Measurements from ENCODE around the gene B4GALNT1. TPM values are rescaled to one million over a fixed set of nuclear protein-coding genes. Genes with fewer than 3 reads are reported as not detected.

B4GALNT1 gene
- total and polyA plus RNA-seq, 10 of the 15 experiments (the other 5 are each of a cell fraction or from before 2014, with no cell fraction given): 0.01 to 0.38 (median 0.14) TPM; not detected in 3

DNA sequence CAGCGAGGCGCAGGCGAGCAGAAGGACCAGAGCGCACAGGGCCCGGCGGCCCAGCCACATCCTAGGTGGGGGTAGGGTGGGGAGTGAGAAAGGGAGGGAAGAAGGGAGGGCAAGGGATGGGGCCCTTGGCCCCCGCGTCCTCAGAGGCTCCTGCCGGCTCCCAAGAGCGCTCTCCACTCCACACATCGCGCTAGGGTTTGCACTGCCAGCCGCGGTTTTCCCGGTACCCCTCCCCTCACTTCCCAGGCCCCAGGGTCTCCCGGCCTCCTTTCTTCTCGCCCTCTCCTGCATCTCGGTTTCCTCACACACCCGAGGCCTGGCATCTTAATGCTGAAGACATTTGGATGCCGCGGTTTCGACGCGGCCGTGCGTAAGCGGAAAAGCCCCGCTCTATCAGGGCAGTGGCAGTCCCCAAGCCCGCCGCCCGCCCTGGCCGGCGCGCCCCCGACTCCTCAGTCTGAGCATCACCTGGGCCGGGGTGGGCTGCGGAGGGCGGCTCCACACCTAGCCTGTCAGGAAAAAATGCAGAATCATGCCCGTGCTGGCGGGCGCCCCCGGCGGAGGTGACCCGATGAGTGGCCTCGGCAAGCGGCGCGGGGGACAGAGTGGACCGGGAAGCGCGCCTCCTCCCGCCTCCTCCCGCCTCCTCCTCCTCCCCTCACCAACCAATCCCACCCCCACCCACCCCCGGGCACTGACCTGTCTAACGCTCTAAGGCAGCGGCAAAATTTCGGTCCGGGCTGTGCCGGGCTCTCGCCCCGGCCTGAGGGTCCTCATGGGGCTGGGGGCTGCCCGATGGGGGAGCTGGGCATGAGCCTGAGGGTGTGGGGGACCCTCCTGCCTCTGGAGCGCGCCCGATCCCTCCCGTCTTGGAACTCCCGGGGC, 686 bp downstream of the B4GALNT1 start (continued):
- TF ChIP-seq EP300 (IDR thresholded peaks at IDR 0.05; ENCODE audit: borderline replicate concordance in 1 of 2, control insufficient read depth in 1 of 2, low read depth in 2 of 2, low read length in 2 of 2) (no peak), PAX8 (IDR thresholded peaks at IDR 0.05) (no peak), SREBF2 (IDR thresholded peaks at IDR 0.05; ENCODE audit: low read length) (no peak), MTA3 (IDR thresholded peaks at IDR 0.05; ENCODE audit: borderline replicate concordance, low read length) (no peak)
- TF ChIP-seq, protein P1, sequence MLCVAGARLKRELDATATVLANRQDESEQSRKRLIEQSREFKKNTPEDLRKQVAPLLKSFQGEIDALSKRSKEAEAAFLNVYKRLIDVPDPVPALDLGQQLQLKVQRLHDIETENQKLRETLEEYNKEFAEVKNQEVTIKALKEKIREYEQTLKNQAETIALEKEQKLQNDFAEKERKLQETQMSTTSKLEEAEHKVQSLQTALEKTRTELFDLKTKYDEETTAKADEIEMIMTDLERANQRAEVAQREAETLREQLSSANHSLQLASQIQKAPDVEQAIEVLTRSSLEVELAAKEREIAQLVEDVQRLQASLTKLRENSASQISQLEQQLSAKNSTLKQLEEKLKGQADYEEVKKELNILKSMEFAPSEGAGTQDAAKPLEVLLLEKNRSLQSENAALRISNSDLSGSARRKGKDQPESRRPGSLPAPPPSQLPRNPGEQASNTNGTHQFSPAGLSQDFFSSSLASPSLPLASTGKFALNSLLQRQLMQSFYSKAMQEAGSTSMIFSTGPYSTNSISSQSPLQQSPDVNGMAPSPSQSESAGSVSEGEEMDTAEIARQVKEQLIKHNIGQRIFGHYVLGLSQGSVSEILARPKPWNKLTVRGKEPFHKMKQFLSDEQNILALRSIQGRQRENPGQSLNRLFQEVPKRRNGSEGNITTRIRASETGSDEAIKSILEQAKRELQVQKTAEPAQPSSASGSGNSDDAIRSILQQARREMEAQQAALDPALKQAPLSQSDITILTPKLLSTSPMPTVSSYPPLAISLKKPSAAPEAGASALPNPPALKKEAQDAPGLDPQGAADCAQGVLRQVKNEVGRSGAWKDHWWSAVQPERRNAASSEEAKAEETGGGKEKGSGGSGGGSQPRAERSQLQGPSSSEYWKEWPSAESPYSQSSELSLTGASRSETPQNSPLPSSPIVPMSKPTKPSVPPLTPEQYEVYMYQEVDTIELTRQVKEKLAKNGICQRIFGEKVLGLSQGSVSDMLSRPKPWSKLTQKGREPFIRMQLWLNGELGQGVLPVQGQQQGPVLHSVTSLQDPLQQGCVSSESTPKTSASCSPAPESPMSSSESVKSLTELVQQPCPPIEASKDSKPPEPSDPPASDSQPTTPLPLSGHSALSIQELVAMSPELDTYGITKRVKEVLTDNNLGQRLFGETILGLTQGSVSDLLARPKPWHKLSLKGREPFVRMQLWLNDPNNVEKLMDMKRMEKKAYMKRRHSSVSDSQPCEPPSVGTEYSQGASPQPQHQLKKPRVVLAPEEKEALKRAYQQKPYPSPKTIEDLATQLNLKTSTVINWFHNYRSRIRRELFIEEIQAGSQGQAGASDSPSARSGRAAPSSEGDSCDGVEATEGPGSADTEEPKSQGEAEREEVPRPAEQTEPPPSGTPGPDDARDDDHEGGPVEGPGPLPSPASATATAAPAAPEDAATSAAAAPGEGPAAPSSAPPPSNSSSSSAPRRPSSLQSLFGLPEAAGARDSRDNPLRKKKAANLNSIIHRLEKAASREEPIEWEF (IDR thresholded peaks at IDR 0.05; ENCODE audit: insufficient replicate concordance, low read depth, low read length): no peak
- TF ChIP-seq, protein P2, sequence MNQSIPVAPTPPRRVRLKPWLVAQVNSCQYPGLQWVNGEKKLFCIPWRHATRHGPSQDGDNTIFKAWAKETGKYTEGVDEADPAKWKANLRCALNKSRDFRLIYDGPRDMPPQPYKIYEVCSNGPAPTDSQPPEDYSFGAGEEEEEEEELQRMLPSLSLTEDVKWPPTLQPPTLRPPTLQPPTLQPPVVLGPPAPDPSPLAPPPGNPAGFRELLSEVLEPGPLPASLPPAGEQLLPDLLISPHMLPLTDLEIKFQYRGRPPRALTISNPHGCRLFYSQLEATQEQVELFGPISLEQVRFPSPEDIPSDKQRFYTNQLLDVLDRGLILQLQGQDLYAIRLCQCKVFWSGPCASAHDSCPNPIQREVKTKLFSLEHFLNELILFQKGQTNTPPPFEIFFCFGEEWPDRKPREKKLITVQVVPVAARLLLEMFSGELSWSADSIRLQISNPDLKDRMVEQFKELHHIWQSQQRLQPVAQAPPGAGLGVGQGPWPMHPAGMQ (IDR thresholded peaks at IDR 0.05; ENCODE audit: borderline replicate concordance): no peak
